ENCODE measurements around the gene SKAP1. TPM values are rescaled to one million over a fixed set of nuclear protein-coding genes. Genes with fewer than 3 reads are reported as not detected.

Gene SKAP1
- total RNA-seq, 6 experiments from 2014 or later = 4.5 to 51.0 (median 17.5) TPM

- ATAC-seq (no peak), DNase-seq (no peak)
- intact Hi-C loops (cut with DNase I) = no loop called here
- H3K36me3 ChIP-seq = no peaks in the 10 kb centered on the region
- TF ChIP-seq, protein P1, sequence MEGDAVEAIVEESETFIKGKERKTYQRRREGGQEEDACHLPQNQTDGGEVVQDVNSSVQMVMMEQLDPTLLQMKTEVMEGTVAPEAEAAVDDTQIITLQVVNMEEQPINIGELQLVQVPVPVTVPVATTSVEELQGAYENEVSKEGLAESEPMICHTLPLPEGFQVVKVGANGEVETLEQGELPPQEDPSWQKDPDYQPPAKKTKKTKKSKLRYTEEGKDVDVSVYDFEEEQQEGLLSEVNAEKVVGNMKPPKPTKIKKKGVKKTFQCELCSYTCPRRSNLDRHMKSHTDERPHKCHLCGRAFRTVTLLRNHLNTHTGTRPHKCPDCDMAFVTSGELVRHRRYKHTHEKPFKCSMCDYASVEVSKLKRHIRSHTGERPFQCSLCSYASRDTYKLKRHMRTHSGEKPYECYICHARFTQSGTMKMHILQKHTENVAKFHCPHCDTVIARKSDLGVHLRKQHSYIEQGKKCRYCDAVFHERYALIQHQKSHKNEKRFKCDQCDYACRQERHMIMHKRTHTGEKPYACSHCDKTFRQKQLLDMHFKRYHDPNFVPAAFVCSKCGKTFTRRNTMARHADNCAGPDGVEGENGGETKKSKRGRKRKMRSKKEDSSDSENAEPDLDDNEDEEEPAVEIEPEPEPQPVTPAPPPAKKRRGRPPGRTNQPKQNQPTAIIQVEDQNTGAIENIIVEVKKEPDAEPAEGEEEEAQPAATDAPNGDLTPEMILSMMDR (IDR thresholded peaks at IDR 0.05) = no peak
- no peak for TF ChIP-seq POLR2A (IDR thresholded peaks at IDR 0.05)
- no peaks in the 10 kb centered on the region for H3K4me1 ChIP-seq
- no peaks in the 10 kb centered on the region for H3K27me3 ChIP-seq
- 52% methylated on average over 8 of the region's 8 CpGs for WGBS (ENCODE audit: insufficient coverage, low coverage, low lambda C conversion rate, missing lambda C conversion rate)
- no peak overlapping the region for H3K4me3 ChIP-seq
- H3K9me3 ChIP-seq = no peaks in the 10 kb centered on the region
- no peak overlapping the region for H3K27ac ChIP-seq
These were observed 256.6 kb downstream of the SKAP1 start for GRCh38 chr17:48173191-48173984.

DNA sequence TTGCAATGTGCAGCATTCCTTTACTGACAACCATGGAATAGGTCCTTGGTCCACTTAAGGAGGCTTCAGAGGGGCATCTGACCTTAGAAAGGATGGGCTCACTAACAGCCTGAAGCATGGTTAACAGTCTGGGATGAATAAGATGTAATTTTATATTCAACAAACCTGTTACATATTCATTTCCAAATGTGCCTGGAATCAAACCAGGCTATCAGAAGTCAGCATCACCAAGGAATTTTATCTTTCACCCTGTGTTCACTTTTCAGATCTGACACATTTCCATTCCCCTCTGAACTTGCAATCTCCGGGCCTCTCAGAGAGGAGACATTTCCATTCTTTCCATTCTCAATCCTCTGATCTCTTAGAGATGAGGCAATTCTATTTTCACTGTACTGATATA, 260.1 kb downstream of the SKAP1 start:
- WGBS (ENCODE audit: insufficient coverage, low coverage, low lambda C conversion rate, missing lambda C conversion rate) = 82% methylated on average over 1 of the region's 1 CpG
- intact Hi-C loops (cut with DNase I) = no loop called here

DNA sequence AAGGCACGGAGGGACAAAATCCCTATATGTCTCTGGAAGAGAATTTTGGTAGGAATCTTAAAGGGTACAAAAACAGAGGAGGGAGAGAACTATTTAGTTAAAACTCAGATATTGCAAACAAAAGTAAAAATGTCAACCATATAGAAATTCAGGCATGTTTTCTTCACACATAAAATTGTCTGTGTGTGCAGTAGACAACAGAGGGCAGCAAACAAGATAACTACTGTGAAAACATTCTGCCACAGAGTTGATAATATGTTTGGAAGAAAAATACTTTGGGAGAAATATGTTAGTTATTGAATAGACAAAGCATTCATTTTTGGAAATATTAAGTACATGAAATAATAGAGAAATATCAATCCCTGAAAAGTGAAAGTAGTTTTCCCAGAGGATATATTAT, 266.2 kb downstream of the SKAP1 start:
- ATAC-seq (no peak), DNase-seq (no peak)
- Histone ChIP-seq H3K4me3 (peak overlapping the region; percentile 13 to 53 (median 52)), H3K9me3 (no peaks in the 10 kb centered on the region), H3K4me1 (peaks cover 0 to 29% (median 6%) of the 10 kb centered on the region in 4 donors), H3K36me3 (no peaks in the 10 kb centered on the region), H3K27ac (peak overlapping the region; percentile 65 to 94 (median 87)), H3K27me3 (no peaks in the 10 kb centered on the region)
- 69% methylated on average over 1 of the region's 1 CpG for WGBS (ENCODE audit: insufficient coverage, low coverage, low lambda C conversion rate, missing lambda C conversion rate)
- intact Hi-C loops (cut with DNase I) = no loop called here
- TF ChIP-seq, protein P1 (IDR thresholded peaks at IDR 0.05) = peak in 3 of 4 donors; percentile 27 to 45 (median 38)
- no peak for TF ChIP-seq POLR2A (IDR thresholded peaks at IDR 0.05)

More for the DNA sequence above, 260.1 kb downstream of the SKAP1 start:
- TF ChIP-seq, protein P1 (IDR thresholded peaks at IDR 0.05) = no peak
- TF ChIP-seq POLR2A (IDR thresholded peaks at IDR 0.05) = no peak
- H3K4me3 ChIP-seq = no peak overlapping the region
- no peaks in the 10 kb centered on the region for H3K4me1 ChIP-seq
- ATAC-seq = no peak
- H3K36me3 ChIP-seq = no peaks in the 10 kb centered on the region
- H3K9me3 ChIP-seq = no peaks in the 10 kb centered on the region
- H3K27ac ChIP-seq = no peak overlapping the region
- DNase-seq = no peak
- no peaks in the 10 kb centered on the region for H3K27me3 ChIP-seq

GRCh38 chr17:48162946-48163506, 267.0 kb downstream of the SKAP1 start:
- H3K9me3 ChIP-seq = no peaks in the 10 kb centered on the region
- peaks cover 0 to 31% (median 6%) of the 10 kb centered on the region in 4 donors for H3K4me1 ChIP-seq
- H3K27me3 ChIP-seq = no peaks in the 10 kb centered on the region
- DNase-seq (peak; percentile 36 to 69 (median 54)), ATAC-seq (peak; percentile 71 to 82 (median 74))
- intact Hi-C loops (cut with DNase I) = no loop called here
- no peaks in the 10 kb centered on the region for H3K36me3 ChIP-seq
- peak overlapping the region; percentile 13 to 53 (median 52) for H3K4me3 ChIP-seq
- TF ChIP-seq POLR2A (IDR thresholded peaks at IDR 0.05) = no peak
- peak overlapping the region; percentile 65 to 94 (median 87) for H3K27ac ChIP-seq
- 16% methylated on average over 5 of the region's 5 CpGs for WGBS (ENCODE audit: insufficient coverage, low coverage, low lambda C conversion rate, missing lambda C conversion rate)
